HL-60 (cell line): ENCODE measurements around the gene OR2T29.

ENCODE experiments used
- POLR2AphosphoS5 ChIP-seq: IDR thresholded peaks from 2 replicates; pipeline ENCODE4 v1.6.1; 2012; ENCODE audit warnings: low read depth
- TF ChIP-seq, protein P1 (sequence below): IDR thresholded peaks from 2 replicates; pipeline ENCODE4 v1.6.1; 2012; ENCODE audit warnings: low read depth; ENCODE audit not compliant: insufficient replicate concordance
- TF ChIP-seq, protein P2 (sequence below): IDR thresholded peaks from one replicate; pipeline ENCODE4 v1.5.1; 2011; ENCODE audit warnings: low read length, control low read depth, inconsistent platforms; ENCODE audit not compliant: insufficient read depth

DNA sequence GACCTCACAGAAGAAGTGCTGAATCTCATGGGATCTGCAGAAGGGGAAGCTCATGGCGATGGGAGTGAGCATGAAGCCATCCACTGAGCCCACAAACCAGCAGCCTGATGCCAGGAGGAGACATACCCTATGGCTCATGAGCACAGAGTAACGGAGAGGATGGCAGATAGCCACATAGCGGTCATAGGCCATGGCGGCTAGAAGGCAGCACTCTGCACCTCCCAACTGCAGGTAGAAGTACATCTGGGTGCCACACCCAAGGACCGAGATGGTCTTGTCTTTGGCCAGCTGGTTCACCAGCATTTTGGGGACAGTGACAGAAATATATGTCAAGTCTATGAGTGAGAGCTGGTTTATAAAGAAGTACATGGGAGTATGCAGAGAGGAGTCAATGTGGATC is 30.7 kb upstream of the OR2T29 start:
- TF ChIP-seq, protein P1, sequence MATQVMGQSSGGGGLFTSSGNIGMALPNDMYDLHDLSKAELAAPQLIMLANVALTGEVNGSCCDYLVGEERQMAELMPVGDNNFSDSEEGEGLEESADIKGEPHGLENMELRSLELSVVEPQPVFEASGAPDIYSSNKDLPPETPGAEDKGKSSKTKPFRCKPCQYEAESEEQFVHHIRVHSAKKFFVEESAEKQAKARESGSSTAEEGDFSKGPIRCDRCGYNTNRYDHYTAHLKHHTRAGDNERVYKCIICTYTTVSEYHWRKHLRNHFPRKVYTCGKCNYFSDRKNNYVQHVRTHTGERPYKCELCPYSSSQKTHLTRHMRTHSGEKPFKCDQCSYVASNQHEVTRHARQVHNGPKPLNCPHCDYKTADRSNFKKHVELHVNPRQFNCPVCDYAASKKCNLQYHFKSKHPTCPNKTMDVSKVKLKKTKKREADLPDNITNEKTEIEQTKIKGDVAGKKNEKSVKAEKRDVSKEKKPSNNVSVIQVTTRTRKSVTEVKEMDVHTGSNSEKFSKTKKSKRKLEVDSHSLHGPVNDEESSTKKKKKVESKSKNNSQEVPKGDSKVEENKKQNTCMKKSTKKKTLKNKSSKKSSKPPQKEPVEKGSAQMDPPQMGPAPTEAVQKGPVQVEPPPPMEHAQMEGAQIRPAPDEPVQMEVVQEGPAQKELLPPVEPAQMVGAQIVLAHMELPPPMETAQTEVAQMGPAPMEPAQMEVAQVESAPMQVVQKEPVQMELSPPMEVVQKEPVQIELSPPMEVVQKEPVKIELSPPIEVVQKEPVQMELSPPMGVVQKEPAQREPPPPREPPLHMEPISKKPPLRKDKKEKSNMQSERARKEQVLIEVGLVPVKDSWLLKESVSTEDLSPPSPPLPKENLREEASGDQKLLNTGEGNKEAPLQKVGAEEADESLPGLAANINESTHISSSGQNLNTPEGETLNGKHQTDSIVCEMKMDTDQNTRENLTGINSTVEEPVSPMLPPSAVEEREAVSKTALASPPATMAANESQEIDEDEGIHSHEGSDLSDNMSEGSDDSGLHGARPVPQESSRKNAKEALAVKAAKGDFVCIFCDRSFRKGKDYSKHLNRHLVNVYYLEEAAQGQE = no peak
- TF ChIP-seq, protein P2, sequence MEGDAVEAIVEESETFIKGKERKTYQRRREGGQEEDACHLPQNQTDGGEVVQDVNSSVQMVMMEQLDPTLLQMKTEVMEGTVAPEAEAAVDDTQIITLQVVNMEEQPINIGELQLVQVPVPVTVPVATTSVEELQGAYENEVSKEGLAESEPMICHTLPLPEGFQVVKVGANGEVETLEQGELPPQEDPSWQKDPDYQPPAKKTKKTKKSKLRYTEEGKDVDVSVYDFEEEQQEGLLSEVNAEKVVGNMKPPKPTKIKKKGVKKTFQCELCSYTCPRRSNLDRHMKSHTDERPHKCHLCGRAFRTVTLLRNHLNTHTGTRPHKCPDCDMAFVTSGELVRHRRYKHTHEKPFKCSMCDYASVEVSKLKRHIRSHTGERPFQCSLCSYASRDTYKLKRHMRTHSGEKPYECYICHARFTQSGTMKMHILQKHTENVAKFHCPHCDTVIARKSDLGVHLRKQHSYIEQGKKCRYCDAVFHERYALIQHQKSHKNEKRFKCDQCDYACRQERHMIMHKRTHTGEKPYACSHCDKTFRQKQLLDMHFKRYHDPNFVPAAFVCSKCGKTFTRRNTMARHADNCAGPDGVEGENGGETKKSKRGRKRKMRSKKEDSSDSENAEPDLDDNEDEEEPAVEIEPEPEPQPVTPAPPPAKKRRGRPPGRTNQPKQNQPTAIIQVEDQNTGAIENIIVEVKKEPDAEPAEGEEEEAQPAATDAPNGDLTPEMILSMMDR = no peak
- no peak for TF ChIP-seq POLR2AphosphoS5
